GM12878 (cell line): ENCODE data around the gene GIMD1. TPM values are rescaled to one million over a fixed set of nuclear protein-coding genes. Genes with fewer than 3 reads are reported as not detected.

Experiments used
- ATAC-seq: fragments of 200-7000 bp; cut with Tn5 transposase; 3 replicates; pipeline ENCODE4 v1.9.1; 2020; ENCODE audit warnings: mild to moderate bottlenecking, moderate library complexity
- BruUV-seq: library from RNA; stranded (reverse); fragments of 400-500 nt; replicated peaks from 2 replicates; lab custom pipeline; 2021; lab: Mats Ljungman, UMichigan
- CTCF ChIA-PET: fragments of 300-600 bp; sonication (Branson Sonifier 250); formaldehyde crosslinking; extraction: SDS; loops from one replicate; lab custom pipeline; 2021; ENCODE audit warnings: inconsistent platforms; lab: Yijun Ruan, JAX
- POLR2A ChIA-PET: fragments of 350-600 bp; formaldehyde crosslinking; extraction: SDS; loops from one replicate; lab custom pipeline; 2021; ENCODE audit warnings: inconsistent platforms; lab: Charles Lee
- RAD21 ChIA-PET: fragments of 300-600 bp; sonication (Branson Sonifier 250); formaldehyde crosslinking; loops from one replicate; lab custom pipeline; 2023; ENCODE audit warnings: antibody characterized with exemption; ENCODE audit not compliant: unreplicated experiment; lab: Charles Lee
- SMC1A ChIA-PET: fragments of 300-600 bp; sonication (Branson Sonifier 250); formaldehyde crosslinking; loops from one replicate; lab custom pipeline; 2023; ENCODE audit not compliant: unreplicated experiment, uncharacterized antibody; lab: Charles Lee
- DNase-seq: peaks from one replicate; pipeline ENCODE4 v3.0.0-alpha.2; 2011; ENCODE audit warnings: low read depth, low spot score
- FAIRE-seq: peaks from 3 replicates; lab custom pipeline; 2011; peaks lifted over from hg19 to GRCh38; lab: Jason Lieb, UNC
- H2AFZ ChIP-seq: 2 replicates; pipeline ENCODE4 v1.6.0; 2011; ENCODE audit warnings: low read depth, low read length, control low read depth; ENCODE audit not compliant: control insufficient read depth
- H3K27ac ChIP-seq: 2 replicates; pipeline ENCODE4 v1.5.1; 2011; ENCODE audit warnings: control low read depth; ENCODE audit not compliant: control insufficient read depth, insufficient read depth
- H3K27me3 ChIP-seq, 2 experiments: replicated peaks in 1 of 2; 2 replicates each; pipeline versions ENCODE4 v1.6.0 to v1.6.1; 2011; ENCODE audit warnings: low read length in 1 of 2; ENCODE audit not compliant: control insufficient read depth in 2 of 2, insufficient read depth in 2 of 2
- H3K36me3 ChIP-seq, 2 experiments: 2 replicates each; pipeline ENCODE4 v1.5.1; 2011; ENCODE audit warnings: low read length in 1 of 2; ENCODE audit not compliant: control insufficient read depth in 2 of 2, insufficient read depth in 2 of 2
- H3K4me1 ChIP-seq: 2 replicates; pipeline ENCODE4 v1.6.1; 2011; ENCODE audit warnings: mild to moderate bottlenecking, low read length, moderate library complexity, mixed read lengths; ENCODE audit not compliant: control insufficient read depth, insufficient read depth
- H3K4me2 ChIP-seq: 2 replicates; pipeline ENCODE4 v1.6.0; 2011; ENCODE audit warnings: control low read depth; ENCODE audit not compliant: control insufficient read depth, insufficient read depth
- H3K4me3 ChIP-seq: fragments of 200-600 bp; sonication (generic); 2 replicates; pipeline ENCODE4 v1.5.1; 2016
- H3K79me2 ChIP-seq: 2 replicates; pipeline ENCODE4 v1.6.0; 2011; ENCODE audit warnings: low read length; ENCODE audit not compliant: control insufficient read depth, insufficient read depth
- H3K9ac ChIP-seq: 2 replicates; pipeline ENCODE4 v1.8.0; 2011; ENCODE audit warnings: low read length, control low read depth, mixed read lengths; ENCODE audit not compliant: control insufficient read depth, insufficient read depth
- H3K9me3 ChIP-seq: replicated peaks from 3 replicates; pipeline ENCODE4 v1.5.1; 2011; ENCODE audit warnings: mild to moderate bottlenecking, low read length; ENCODE audit not compliant: control insufficient read depth, insufficient read depth
- H4K20me1 ChIP-seq: 2 replicates; pipeline ENCODE4 v1.6.0; 2011; ENCODE audit not compliant: control insufficient read depth, insufficient read depth
- CBX5 ChIP-seq: sonication (generic); IDR thresholded peaks from 2 replicates; pipeline ENCODE4 v1.6.1; 2016; ENCODE audit warnings: low read depth, moderate library complexity, mild to moderate bottlenecking, inconsistent platforms
- DPF2 ChIP-seq: fragments of 450-650 bp; IDR thresholded peaks from 2 replicates; pipeline ENCODE4 v1.6.1; 2017; ENCODE audit warnings: mild to moderate bottlenecking
- MTA3 ChIP-seq: IDR thresholded peaks from 2 replicates; pipeline ENCODE4 v1.6.1; 2012; ENCODE audit warnings: low read length, inconsistent platforms, borderline replicate concordance
- PML ChIP-seq: IDR thresholded peaks from 2 replicates; pipeline ENCODE4 v1.6.1; 2012; ENCODE audit warnings: low read length, inconsistent platforms
- RUNX3 ChIP-seq: IDR thresholded peaks from 2 replicates; pipeline ENCODE4 v1.6.1; 2012; ENCODE audit warnings: low read length, inconsistent platforms
- SUPT20H ChIP-seq: IDR thresholded peaks from 2 replicates; pipeline ENCODE4 v1.6.1; 2011; ENCODE audit warnings: low read depth, mild to moderate bottlenecking, low read length, moderate library complexity, borderline replicate concordance; ENCODE audit not compliant: control insufficient read depth
- WRNIP1 ChIP-seq: IDR thresholded peaks from 2 replicates; pipeline ENCODE4 v1.6.1; 2011; ENCODE audit warnings: low read depth, low read length, improper control_type of control experiment, borderline replicate concordance
- WGBS: methylation state at CpG from one replicate; pipeline ENCODE4 v1.1.6; 2016; ENCODE audit warnings: low lambda C conversion rate; ENCODE audit not compliant: insufficient replicate concordance, insufficient coverage; ENCODE audit errors: missing lambda C conversion rate; 5-methylcytosine and 5-hydroxymethylcytosine counted together
- in situ Hi-C: fragments of 300-500 bp; cut with MboI; formaldehyde crosslinking; loops from 9 replicates; pipeline ENCODE4 v1.14.3; 2018; ENCODE audit warnings: mixed read lengths
- intact Hi-C: fragments of 100-400 bp; cut with micrococcal nuclease; formaldehyde crosslinking; loops from one replicate; pipeline ENCODE4 v1.14.2; 2022; ENCODE audit not compliant: unreplicated experiment
- polyA plus RNA-seq, 11 experiments: library from polyadenylated mRNA; depleted of rRNA in 4 of 11; unstranded in 6 of 11; stranded (reverse) in 5 of 11; fragments of >200 nt; fragmentation: Nextera tagmentation in 4 of 11; fragmentation: Illumina TruSeq in 1 of 11; extraction: Ambion mirVana in 4 of 11; extraction: Trizol in 1 of 11; gene quantifications; 1 replicate in 1 of 11; 2 replicates in 10 of 11; pipeline versions ENCODE4 v1.2.1 to v1.2.3, GENCODE V29; 2011 to 2016; ENCODE audit warnings: inconsistent platforms in 2 of 11, missing spikeins in 2 of 11, low read depth in 1 of 11
- total RNA-seq, 4 experiments: library from RNA; depleted of rRNA in 3 of 4; stranded (reverse); fragments of >200 nt in 3 of 4; fragmentation: Illumina TruSeq in 1 of 4; extraction: Trizol in 1 of 4; gene quantifications; 2 replicates each; pipeline versions ENCODE4 v1.2.1 to v1.2.3, GENCODE V29; 2013 to 2021
- TF ChIP-seq, protein P1 (sequence below): fragments of 450-650 bp; IDR thresholded peaks from 2 replicates; pipeline ENCODE4 v1.6.1; 2017; ENCODE audit warnings: mild to moderate bottlenecking
- TF ChIP-seq, protein P2 (sequence below): fragments of 450-650 bp; IDR thresholded peaks from 2 replicates; pipeline ENCODE4 v1.6.1; 2014; ENCODE audit warnings: mild to moderate bottlenecking
- TF ChIP-seq, protein P3 (sequence below): IDR thresholded peaks from 2 replicates; pipeline ENCODE4 v1.6.1; 2012; ENCODE audit warnings: improper control_type of control experiment, low read depth, low read length; ENCODE audit not compliant: insufficient replicate concordance

The GIMD1 gene
- total and polyA plus RNA-seq, 10 of the 15 experiments (the other 5 are each of a cell fraction or from before 2014, with no cell fraction given), result 0.14 TPM; not detected in 9

DNA sequence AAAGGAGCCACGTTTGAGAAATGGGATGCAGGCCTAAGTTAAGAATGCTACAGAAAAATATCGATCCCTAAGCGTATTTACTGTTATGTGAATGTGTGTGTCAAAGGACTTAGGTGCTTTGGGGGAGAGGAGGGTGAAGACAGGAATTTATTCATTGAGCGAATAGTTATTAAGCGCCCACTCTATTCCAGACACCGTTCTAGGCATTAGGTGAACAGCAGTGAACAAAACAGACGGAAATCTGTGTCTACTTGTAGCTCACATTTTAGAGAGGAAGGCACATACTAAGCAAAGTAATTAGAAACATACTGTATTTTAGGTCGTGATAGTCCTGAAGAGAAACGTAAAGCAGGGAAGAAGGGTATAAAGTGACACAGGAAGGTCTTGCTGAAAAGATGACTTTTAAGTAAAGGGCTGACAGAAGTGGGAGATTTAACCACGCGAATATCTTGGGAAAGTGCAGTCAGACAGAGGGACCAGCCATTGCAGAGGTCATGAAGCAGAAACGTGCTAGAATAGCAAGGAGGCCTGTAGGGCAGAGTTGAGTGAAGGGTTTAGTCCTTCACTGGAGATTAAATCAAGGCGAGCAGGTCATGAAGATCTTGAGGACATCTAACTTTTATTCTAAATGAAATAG lies 51.7 kb downstream of the GIMD1 start:
- RAD21 ChIA-PET, result no interaction called here

More for the DNA sequence above, 51.7 kb downstream of the GIMD1 start:
- Histone ChIP-seq H3K9ac (peak overlapping the region; percentile 99), H2AFZ (peak overlapping the region; percentile 100), H3K36me3 (no peaks in the 10 kb centered on the region; a peak in 1 of 4 replicates), H3K9me3 (peaks cover 2% of the 10 kb centered on the region; the same call in 2 of the 3 replicates), H4K20me1 (no peaks in the 10 kb centered on the region), H3K79me2 (peaks cover 83% of the 10 kb centered on the region), H3K27ac (peak overlapping the region; percentile 100), H3K27me3 (no peaks in the 10 kb centered on the region)
- ATAC-seq (peak; percentile 4; the same call in 2 of the 3 replicates), DNase-seq (no peak)
- TF ChIP-seq, protein P1, sequence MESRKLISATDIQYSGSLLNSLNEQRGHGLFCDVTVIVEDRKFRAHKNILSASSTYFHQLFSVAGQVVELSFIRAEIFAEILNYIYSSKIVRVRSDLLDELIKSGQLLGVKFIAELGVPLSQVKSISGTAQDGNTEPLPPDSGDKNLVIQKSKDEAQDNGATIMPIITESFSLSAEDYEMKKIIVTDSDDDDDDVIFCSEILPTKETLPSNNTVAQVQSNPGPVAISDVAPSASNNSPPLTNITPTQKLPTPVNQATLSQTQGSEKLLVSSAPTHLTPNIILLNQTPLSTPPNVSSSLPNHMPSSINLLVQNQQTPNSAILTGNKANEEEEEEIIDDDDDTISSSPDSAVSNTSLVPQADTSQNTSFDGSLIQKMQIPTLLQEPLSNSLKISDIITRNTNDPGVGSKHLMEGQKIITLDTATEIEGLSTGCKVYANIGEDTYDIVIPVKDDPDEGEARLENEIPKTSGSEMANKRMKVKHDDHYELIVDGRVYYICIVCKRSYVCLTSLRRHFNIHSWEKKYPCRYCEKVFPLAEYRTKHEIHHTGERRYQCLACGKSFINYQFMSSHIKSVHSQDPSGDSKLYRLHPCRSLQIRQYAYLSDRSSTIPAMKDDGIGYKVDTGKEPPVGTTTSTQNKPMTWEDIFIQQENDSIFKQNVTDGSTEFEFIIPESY, result no peak
- 0 out of 2 replicates have a peak, but pooled peaks have one; percentile 12 for TF ChIP-seq CBX5
- no peak for TF ChIP-seq SUPT20H
- 0 out of 2 replicates have a peak, but pooled peaks have one; percentile 5 for TF ChIP-seq PML
- TF ChIP-seq MTA3, result 0 out of 2 replicates have a peak, but pooled peaks have one; percentile 7
- TF ChIP-seq, protein P2, sequence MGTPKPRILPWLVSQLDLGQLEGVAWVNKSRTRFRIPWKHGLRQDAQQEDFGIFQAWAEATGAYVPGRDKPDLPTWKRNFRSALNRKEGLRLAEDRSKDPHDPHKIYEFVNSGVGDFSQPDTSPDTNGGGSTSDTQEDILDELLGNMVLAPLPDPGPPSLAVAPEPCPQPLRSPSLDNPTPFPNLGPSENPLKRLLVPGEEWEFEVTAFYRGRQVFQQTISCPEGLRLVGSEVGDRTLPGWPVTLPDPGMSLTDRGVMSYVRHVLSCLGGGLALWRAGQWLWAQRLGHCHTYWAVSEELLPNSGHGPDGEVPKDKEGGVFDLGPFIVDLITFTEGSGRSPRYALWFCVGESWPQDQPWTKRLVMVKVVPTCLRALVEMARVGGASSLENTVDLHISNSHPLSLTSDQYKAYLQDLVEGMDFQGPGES, result no peak
- TF ChIP-seq, protein P3, sequence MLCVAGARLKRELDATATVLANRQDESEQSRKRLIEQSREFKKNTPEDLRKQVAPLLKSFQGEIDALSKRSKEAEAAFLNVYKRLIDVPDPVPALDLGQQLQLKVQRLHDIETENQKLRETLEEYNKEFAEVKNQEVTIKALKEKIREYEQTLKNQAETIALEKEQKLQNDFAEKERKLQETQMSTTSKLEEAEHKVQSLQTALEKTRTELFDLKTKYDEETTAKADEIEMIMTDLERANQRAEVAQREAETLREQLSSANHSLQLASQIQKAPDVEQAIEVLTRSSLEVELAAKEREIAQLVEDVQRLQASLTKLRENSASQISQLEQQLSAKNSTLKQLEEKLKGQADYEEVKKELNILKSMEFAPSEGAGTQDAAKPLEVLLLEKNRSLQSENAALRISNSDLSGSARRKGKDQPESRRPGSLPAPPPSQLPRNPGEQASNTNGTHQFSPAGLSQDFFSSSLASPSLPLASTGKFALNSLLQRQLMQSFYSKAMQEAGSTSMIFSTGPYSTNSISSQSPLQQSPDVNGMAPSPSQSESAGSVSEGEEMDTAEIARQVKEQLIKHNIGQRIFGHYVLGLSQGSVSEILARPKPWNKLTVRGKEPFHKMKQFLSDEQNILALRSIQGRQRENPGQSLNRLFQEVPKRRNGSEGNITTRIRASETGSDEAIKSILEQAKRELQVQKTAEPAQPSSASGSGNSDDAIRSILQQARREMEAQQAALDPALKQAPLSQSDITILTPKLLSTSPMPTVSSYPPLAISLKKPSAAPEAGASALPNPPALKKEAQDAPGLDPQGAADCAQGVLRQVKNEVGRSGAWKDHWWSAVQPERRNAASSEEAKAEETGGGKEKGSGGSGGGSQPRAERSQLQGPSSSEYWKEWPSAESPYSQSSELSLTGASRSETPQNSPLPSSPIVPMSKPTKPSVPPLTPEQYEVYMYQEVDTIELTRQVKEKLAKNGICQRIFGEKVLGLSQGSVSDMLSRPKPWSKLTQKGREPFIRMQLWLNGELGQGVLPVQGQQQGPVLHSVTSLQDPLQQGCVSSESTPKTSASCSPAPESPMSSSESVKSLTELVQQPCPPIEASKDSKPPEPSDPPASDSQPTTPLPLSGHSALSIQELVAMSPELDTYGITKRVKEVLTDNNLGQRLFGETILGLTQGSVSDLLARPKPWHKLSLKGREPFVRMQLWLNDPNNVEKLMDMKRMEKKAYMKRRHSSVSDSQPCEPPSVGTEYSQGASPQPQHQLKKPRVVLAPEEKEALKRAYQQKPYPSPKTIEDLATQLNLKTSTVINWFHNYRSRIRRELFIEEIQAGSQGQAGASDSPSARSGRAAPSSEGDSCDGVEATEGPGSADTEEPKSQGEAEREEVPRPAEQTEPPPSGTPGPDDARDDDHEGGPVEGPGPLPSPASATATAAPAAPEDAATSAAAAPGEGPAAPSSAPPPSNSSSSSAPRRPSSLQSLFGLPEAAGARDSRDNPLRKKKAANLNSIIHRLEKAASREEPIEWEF, result no peak
- TF ChIP-seq RUNX3, result no peak
- no peak for TF ChIP-seq DPF2
- 0 out of 2 replicates have a peak, but pooled peaks have one; percentile 24 for TF ChIP-seq WRNIP1
- TF ChIP-seq, all 136 proteins: peak for 4
- 0% methylated on average over 13 of the region's 13 CpGs for WGBS
- no peaks in the 10 kb centered on the region for H3K4me1 ChIP-seq
- peak; percentile 61 for FAIRE-seq
- H3K4me2 ChIP-seq, result peak overlapping the region; percentile 78
- in situ Hi-C loops, result no loop called here
- H3K4me3 ChIP-seq, result peak overlapping the region; percentile 83
- intact Hi-C loops, result no loop called here
- CTCF ChIA-PET, result interaction anchor here (1.8 kb wide), 1 partner anchor 10 kb away, joined by 4 read pairs; no protein-coding TSS in a partner anchor
- BruUV-seq, result TSS peak; percentile 79
- POLR2A ChIA-PET, result interaction anchor here (1.7 kb wide), 1 partner anchor 14 kb away, joined by 4 read pairs; no protein-coding TSS in a partner anchor
- SMC1A ChIA-PET, result no interaction called here
